Gastroesophageal sphincter (tissue), 4 donors: ENCODE data around the gene TSC22D2. TPM values are rescaled to one million over a fixed set of nuclear protein-coding genes. Genes with fewer than 3 reads are reported as not detected.

Experiments
- ATAC-seq: fragments of 150-250 bp; one replicate; pipeline ENCODE4 v1.9.1; 2016; ENCODE audit warnings: mild to moderate bottlenecking, moderate library complexity
- H3K27ac ChIP-seq, 4 donors: fragments of 200-600 bp; sonication (generic) in 3 of 4; 1 replicate in 3 of 4; 2 replicates in 1 of 4; pipeline ENCODE4 v1.5.1; 2016 to 2019
- H3K27me3 ChIP-seq: fragments of 200-600 bp; sonication (generic); one replicate; pipeline ENCODE4 v1.5.1; 2019
- H3K36me3 ChIP-seq, 2 donors: fragments of 200-600 bp; sonication (generic); one replicate each; pipeline ENCODE4 v1.5.1; 2019; ENCODE audit warnings: control low read depth in 1 of 2
- H3K4me1 ChIP-seq, 3 donors: fragments of 200-600 bp; sonication (generic); 1 replicate in 2 of 3; 2 replicates in 1 of 3; pipeline ENCODE4 v1.5.1; 2016 to 2019; ENCODE audit warnings: control low read depth in 2 of 3
- H3K4me3 ChIP-seq, 2 donors: fragments of 200-600 bp; sonication (generic); one replicate each; pipeline ENCODE4 v1.5.1; 2019; ENCODE audit warnings: mild to moderate bottlenecking in 1 of 2, moderate library complexity in 1 of 2
- H3K9me3 ChIP-seq, 3 donors: fragments of 200-600 bp; sonication (generic); one replicate each; pipeline ENCODE4 v1.5.1; 2017 to 2019; ENCODE audit warnings: control low read depth in 2 of 3
- CTCF ChIP-seq, 4 experiments: fragments of 200-600 bp in 2 of 4; fragments of 450-650 bp in 2 of 4; sonication (generic) in 1 of 4; IDR thresholded peaks; one replicate each; pipeline ENCODE4 v1.5.1; 2017 to 2019; ENCODE audit warnings: antibody characterized with exemption in 4 of 4, mild to moderate bottlenecking in 2 of 4, moderate library complexity in 2 of 4
- EP300 ChIP-seq: sonication (generic); formaldehyde crosslinking; IDR thresholded peaks from one replicate; pipeline ENCODE4 v1.6.1; 2017; ENCODE audit warnings: antibody characterized with exemption, mild to moderate bottlenecking
- POLR2A ChIP-seq, 2 donors: fragments of 450-650 bp; IDR thresholded peaks; one replicate each; pipeline ENCODE4 v1.6.1; 2017; ENCODE audit warnings: antibody characterized with exemption in 2 of 2, mild to moderate bottlenecking in 2 of 2, moderate library complexity in 1 of 2
- POLR2AphosphoS5 ChIP-seq: sonication (generic); formaldehyde crosslinking; IDR thresholded peaks from one replicate; pipeline ENCODE4 v1.6.1; 2017; ENCODE audit warnings: antibody characterized with exemption
- WGBS, 2 donors: methylation state at CpG; one replicate each; pipeline ENCODE4 v1.1.5; 2018; ENCODE audit warnings: low coverage in 1 of 2; 5-methylcytosine and 5-hydroxymethylcytosine counted together
- total RNA-seq, 4 donors: library from RNA; depleted of rRNA; stranded (reverse); fragments of >200 nt; gene quantifications; one replicate each; pipeline ENCODE4 v1.1.0, GENCODE V29; 2016

TSC22D2 gene
- total RNA-seq, 4 donors from 2014 or later = 15.4 to 30.0 (median 26.0) TPM

- Histone ChIP-seq H3K9me3 (no peaks in the 10 kb centered on the region), H3K27me3 (no peaks in the 10 kb centered on the region), H3K4me1 (peaks cover 0 to 6% (median 0%) of the 10 kb centered on the region in 3 donors), H3K4me3 (no peak overlapping the region), H3K36me3 (no peaks in the 10 kb centered on the region), H3K27ac (no peak overlapping the region)
- no peak for ATAC-seq
- WGBS, 2 donors = 69 to 71% methylated on average over 1 to 2 of the region's 2 CpGs
- TF ChIP-seq POLR2AphosphoS5 = no peak
- TF ChIP-seq EP300 = no peak
- no peak for TF ChIP-seq POLR2A (IDR thresholded peaks at IDR 0.05)
- TF ChIP-seq CTCF (IDR thresholded peaks at IDR 0.05) = no peak
Observed at GRCh38 chr3:150394606-150395005, 13.5 kb upstream of the TSC22D2 start.

- Histone ChIP-seq H3K4me3 (no peak overlapping the region), H3K36me3 (no peaks in the 10 kb centered on the region), H3K9me3 (no peaks in the 10 kb centered on the region), H3K27me3 (no peaks in the 10 kb centered on the region), H3K27ac (no peak overlapping the region), H3K4me1 (peaks cover 0 to 6% (median 0%) of the 10 kb centered on the region in 3 donors)
- 47 to 80% methylated on average over 1 of the region's 1 CpG for WGBS, 2 donors
- ATAC-seq = no peak
- TF ChIP-seq EP300 = no peak
- no peak for TF ChIP-seq POLR2AphosphoS5
- no peak for TF ChIP-seq POLR2A (IDR thresholded peaks at IDR 0.05)
- no peak for TF ChIP-seq CTCF (IDR thresholded peaks at IDR 0.05)
Observed at GRCh38 chr3:150396491-150396890, 11.6 kb upstream of the TSC22D2 start.

- H3K27ac ChIP-seq = no peak overlapping the region
- no peaks in the 10 kb centered on the region for H3K9me3 ChIP-seq
- H3K4me3 ChIP-seq = no peak overlapping the region
- ATAC-seq = no peak
- H3K36me3 ChIP-seq = no peaks in the 10 kb centered on the region
- TF ChIP-seq CTCF (IDR thresholded peaks at IDR 0.05) = no peak
- no peak for TF ChIP-seq POLR2A (IDR thresholded peaks at IDR 0.05)
- no peak for TF ChIP-seq POLR2AphosphoS5
- TF ChIP-seq EP300 = no peak
- no peaks in the 10 kb centered on the region for H3K27me3 ChIP-seq
- WGBS, 2 donors = 45 to 68% methylated on average over 3 of the region's 3 CpGs
- peaks cover 0 to 6% (median 0%) of the 10 kb centered on the region in 3 donors for H3K4me1 ChIP-seq
Observed at GRCh38 chr3:150396956-150397550, 11.0 kb upstream of the TSC22D2 start.

GRCh38 chr3:150399060-150399459 lies 9.0 kb upstream of the TSC22D2 start:
- H3K9me3 ChIP-seq = no peaks in the 10 kb centered on the region
- no peak for ATAC-seq
- no peaks in the 10 kb centered on the region for H3K36me3 ChIP-seq
- H3K4me1 ChIP-seq = peaks cover 0 to 6% (median 0%) of the 10 kb centered on the region in 3 donors
- H3K27ac ChIP-seq = no peak overlapping the region
- H3K27me3 ChIP-seq = no peaks in the 10 kb centered on the region
- 97 to 100% methylated on average over 2 of the region's 2 CpGs for WGBS, 2 donors
- no peak overlapping the region for H3K4me3 ChIP-seq
- TF ChIP-seq POLR2AphosphoS5 = no peak
- TF ChIP-seq EP300 = no peak
- no peak for TF ChIP-seq CTCF (IDR thresholded peaks at IDR 0.05)
- no peak for TF ChIP-seq POLR2A (IDR thresholded peaks at IDR 0.05)

- no peak overlapping the region for H3K4me3 ChIP-seq
- H3K27ac ChIP-seq = no peak overlapping the region
- H3K27me3 ChIP-seq = no peaks in the 10 kb centered on the region
- no peaks in the 10 kb centered on the region for H3K36me3 ChIP-seq
- WGBS, 2 donors = 93 to 97% methylated on average over 3 of the region's 3 CpGs
- no peak for TF ChIP-seq CTCF (IDR thresholded peaks at IDR 0.05)
- no peak for TF ChIP-seq POLR2A (IDR thresholded peaks at IDR 0.05)
- TF ChIP-seq EP300 = no peak
- TF ChIP-seq POLR2AphosphoS5 = no peak
- peaks cover 0 to 6% (median 0%) of the 10 kb centered on the region in 3 donors for H3K4me1 ChIP-seq
- no peaks in the 10 kb centered on the region for H3K9me3 ChIP-seq
- ATAC-seq = no peak
Observed at GRCh38 chr3:150401285-150401684, 6.8 kb upstream of the TSC22D2 start.
